ENCODE results near the gene TEPSIN. TPM values are rescaled to one million over a fixed set of nuclear protein-coding genes. Genes with fewer than 3 reads are reported as not detected.

Gene TEPSIN
- total RNA-seq, 1 experiment from 2014 or later: 38.8 TPM

GRCh38 chr17:81251709-81252301 is 12.9 kb upstream of the TEPSIN start:
- Histone ChIP-seq H2BK20ac (ENCODE audit: low read depth, low read length, poor library complexity, severe bottlenecking) (no peak overlapping the region), H2BK12ac (ENCODE audit: insufficient read length, low read depth, low read length) (no peak overlapping the region), H3K4me1 (ENCODE audit: insufficient read depth, low read length) (no peaks in the 10 kb centered on the region), H2AK5ac (ENCODE audit: insufficient read length, low read length) (no peak overlapping the region), H3K4me2 (ENCODE audit: insufficient read depth, insufficient read length, low read length) (no peak overlapping the region), H3K9me3 (ENCODE audit: control insufficient read depth, low read depth, low read length) (no peaks in the 10 kb centered on the region), H4K91ac (ENCODE audit: insufficient read length, low read depth, low read length) (no peak overlapping the region), H3K79me2 (ENCODE audit: insufficient read depth, low read length) (no peaks in the 10 kb centered on the region), H4K8ac (replicated peaks; ENCODE audit: insufficient read length, low read depth, low read length) (no peak overlapping the region), H3T11ph (ENCODE audit: low read length) (no peak overlapping the region), H3K4ac (ENCODE audit: low read depth, low read length) (no peak overlapping the region), H3K14ac (ENCODE audit: insufficient read depth, low read length) (no peak overlapping the region), H3K23me2 (ENCODE audit: insufficient read length, low read depth, low read length, poor library complexity, severe bottlenecking) (no peaks in the 10 kb centered on the region), H3K27ac (ENCODE audit: insufficient read length, low read depth, low read length) (no peak overlapping the region), H3K18ac (ENCODE audit: insufficient read length, low read depth, low read length) (no peak overlapping the region), H2AFZ (ENCODE audit: low read length) (no peak overlapping the region), H4K20me1 (ENCODE audit: control insufficient read depth, insufficient read depth, insufficient read length) (no peaks in the 10 kb centered on the region), H3K27me3 (ENCODE audit: insufficient read depth, low read length) (no peaks in the 10 kb centered on the region), H3K56ac (ENCODE audit: insufficient read length, low read depth, low read length) (no peak overlapping the region), H2BK120ac (ENCODE audit: low read depth, low read length, poor library complexity, severe bottlenecking) (no peak overlapping the region), H4K5ac (ENCODE audit: insufficient read length, low read depth, low read length) (no peak overlapping the region), H3K79me1 (ENCODE audit: insufficient read depth, low read depth, low read length, poor library complexity, severe bottlenecking) (no peaks in the 10 kb centered on the region), H2BK15ac (ENCODE audit: low read depth, low read length) (no peak overlapping the region), H3K9ac (ENCODE audit: extremely low read depth, insufficient read length, low read length) (no peak overlapping the region), H3K23ac (ENCODE audit: insufficient read length, low read depth, low read length) (no peak overlapping the region), H2BK5ac (ENCODE audit: insufficient read length, low read length) (no peak overlapping the region)
- H3K27ac Mint-ChIP-seq: no peak overlapping the region
- H3K9me3 Mint-ChIP-seq: no peaks in the 10 kb centered on the region; a peak in 1 of 5 replicates
- TF ChIP-seq, protein P1, sequence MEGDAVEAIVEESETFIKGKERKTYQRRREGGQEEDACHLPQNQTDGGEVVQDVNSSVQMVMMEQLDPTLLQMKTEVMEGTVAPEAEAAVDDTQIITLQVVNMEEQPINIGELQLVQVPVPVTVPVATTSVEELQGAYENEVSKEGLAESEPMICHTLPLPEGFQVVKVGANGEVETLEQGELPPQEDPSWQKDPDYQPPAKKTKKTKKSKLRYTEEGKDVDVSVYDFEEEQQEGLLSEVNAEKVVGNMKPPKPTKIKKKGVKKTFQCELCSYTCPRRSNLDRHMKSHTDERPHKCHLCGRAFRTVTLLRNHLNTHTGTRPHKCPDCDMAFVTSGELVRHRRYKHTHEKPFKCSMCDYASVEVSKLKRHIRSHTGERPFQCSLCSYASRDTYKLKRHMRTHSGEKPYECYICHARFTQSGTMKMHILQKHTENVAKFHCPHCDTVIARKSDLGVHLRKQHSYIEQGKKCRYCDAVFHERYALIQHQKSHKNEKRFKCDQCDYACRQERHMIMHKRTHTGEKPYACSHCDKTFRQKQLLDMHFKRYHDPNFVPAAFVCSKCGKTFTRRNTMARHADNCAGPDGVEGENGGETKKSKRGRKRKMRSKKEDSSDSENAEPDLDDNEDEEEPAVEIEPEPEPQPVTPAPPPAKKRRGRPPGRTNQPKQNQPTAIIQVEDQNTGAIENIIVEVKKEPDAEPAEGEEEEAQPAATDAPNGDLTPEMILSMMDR (conservative IDR thresholded peaks at IDR 0.05): no peak
- no peaks in the 10 kb centered on the region for H3K27me3 Mint-ChIP-seq (ENCODE audit: low read depth)
- H3K4me1 Mint-ChIP-seq: peaks cover 15 to 25% of the 10 kb centered on the region in 2 experiments
- no peak for DNase-seq
- no peak overlapping the region for H3K4me3 Mint-ChIP-seq
- peaks cover 11 to 15% (median 11%) of the 10 kb centered on the region in 3 experiments for H3K36me3 Mint-ChIP-seq (ENCODE audit: insufficient read depth in 1 of 3, low read depth in 3 of 3)
- WGBS (ENCODE audit: extremely low coverage, insufficient read length, low lambda C conversion rate): no CpG with 5 or more reads among the region's 29 CpGs
